GM21526 (cell line): ENCODE results near the gene CRYBG3.
A peak's percentile ranks its signal among the peaks of the same experiment; 100 is the strongest.
"Not testable (repeated sequence)": the region's sequence is repeated elsewhere in the genome, so short reads cannot be mapped to it uniquely, and the experiment has no call there.

ENCODE experiments used
- ATAC-seq: cut with Tn5 transposase; IDR thresholded peaks from one replicate; pipeline ENCODE4 v1.9.1; 2021; ENCODE audit warnings: moderate library complexity; ENCODE audit not compliant: unreplicated experiment, low FRiP score

CRYBG3 gene

DNA sequence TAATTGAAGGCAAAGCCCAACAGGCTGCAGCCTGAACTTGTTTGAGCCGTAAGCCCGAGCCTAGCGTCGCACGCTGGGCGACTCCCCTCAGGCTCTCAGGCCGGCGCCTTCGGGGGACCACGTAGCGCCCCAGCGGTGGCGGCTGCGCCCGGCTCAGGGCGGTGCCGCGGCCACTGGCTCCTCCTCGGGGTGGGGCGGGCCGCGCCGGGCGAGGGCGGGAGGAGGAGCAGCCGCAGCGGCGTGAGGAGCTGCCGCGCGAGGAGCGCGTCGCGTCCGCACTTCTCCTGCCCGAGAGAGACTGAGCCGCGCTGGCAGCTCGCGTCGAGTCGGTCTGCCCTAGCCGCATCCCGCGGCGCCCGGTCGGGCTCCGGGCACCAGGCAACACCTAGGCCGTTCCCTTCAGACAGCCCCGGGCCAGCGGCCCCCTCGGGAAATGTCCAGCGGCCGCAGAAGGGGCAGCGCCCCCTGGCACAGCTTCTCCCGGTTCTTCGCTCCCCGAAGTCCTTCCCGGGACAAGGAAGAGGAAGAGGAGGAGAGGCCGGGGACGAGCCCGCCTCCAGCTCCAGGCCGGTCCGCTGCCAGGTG, at the start of gene CRYBG3:
Gene CRYBG3, plus strand, starts transcription at position 238 of the 585 bp plus-strand sequence. Its CDS starts 196 bp downstream, at position 434.
- ATAC-seq: peak; percentile 99

DNA sequence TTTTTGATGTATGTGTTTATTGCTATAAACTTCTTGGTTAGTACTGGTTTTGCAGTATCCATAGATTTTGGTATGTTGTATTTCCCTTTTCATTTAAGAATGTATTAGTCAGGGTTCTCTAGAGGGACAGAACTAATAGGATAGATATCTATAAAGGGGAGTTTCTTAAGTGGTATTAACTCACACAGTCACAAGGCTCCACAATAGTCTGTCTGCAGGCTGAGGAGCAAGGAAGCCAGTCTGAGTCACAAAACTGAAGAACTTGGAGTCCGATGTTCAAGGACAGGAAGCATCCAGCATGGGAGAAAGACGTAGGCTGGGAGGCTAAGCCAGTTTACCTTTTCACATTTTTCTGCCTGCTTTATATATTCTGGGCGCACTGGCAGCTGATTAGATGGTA, 48.9 kb upstream of the CRYBG3 start:
- ATAC-seq: no peak

DNA sequence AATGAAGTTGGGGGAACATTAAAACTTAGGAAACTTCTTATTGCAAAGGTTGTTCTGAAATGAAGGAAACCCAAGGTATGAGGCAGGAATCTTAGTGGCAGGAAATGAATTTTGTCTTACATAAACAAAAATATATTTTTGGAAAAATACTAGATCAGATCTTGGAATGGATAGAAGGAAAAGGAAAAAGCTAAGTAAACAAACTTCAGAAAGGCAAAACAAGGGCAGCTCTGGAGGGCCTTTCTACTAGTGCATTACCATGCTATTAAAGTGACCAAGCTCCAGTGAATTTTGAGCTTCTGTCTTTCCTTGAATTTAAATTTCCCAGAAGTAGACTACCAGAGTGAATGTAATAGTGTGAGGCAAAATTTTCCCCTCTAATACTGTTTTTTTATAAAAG, 43.7 kb upstream of the CRYBG3 start:
- no peak for ATAC-seq

DNA sequence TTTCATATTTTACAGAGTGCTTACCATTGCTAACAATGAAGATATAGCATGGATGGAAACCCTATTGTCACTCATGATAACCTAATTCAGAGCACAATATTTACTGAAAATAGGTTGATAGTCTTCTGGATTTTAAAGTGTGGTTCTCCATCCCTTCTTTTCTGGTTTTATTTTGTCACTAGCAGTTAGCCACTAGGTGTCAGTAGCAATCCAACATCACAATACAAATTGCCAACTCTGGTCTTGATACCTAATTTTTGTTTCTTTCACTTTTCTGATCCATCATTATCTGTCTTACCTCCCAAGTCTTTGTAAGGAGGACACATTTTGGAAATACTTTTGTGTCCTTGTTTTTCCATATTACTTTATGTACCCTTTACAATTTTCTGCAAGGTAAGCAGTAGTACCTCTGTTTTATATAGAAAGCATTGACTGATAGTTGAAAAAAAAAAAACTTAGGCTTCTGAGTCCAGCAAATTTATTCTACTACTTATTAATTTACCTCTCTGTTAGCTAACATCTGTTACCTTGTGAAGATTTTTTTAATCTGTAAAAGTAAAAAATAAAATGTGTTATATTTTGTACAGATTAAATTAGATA, 28.3 kb upstream of the CRYBG3 start:
- peak; percentile 77 for ATAC-seq

DNA sequence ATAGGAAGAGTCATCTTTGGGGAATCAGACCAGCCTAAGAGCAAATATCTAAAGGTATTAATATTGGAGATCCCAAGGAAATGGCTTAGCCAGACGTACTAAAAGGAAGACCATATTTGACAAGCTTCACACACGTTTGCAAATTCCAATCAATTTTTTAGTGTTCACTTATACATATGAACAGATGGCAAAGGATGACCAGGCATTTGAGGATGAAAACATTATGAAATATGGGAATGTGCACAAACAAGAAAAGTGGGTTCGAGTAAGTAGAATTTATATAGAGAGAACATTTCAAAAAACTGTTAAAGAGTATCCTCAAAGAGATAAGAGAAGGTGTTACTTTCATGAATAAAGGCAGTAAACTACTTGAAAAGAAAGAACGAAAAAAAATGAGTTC, 25.9 kb upstream of the CRYBG3 start:
- no peak for ATAC-seq

DNA sequence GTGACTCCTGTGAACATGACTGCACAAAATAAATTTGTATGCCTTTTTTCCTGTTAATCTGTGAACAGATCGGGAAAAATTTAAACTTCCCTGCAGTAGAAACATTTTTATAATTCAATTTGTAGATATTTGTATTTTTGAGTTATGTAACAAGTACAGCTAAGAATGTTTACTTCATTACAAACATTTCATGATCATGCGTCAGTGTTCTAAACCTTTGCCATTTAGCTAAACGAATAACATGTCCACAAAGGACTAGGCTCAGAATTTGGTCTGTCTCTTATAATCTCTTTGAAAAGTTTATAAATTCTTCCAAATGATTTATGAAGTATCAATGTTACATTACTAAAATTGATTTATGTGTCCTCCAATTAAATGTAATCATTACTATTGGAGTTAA, 17.3 kb upstream of the CRYBG3 start:
- no peak for ATAC-seq

DNA sequence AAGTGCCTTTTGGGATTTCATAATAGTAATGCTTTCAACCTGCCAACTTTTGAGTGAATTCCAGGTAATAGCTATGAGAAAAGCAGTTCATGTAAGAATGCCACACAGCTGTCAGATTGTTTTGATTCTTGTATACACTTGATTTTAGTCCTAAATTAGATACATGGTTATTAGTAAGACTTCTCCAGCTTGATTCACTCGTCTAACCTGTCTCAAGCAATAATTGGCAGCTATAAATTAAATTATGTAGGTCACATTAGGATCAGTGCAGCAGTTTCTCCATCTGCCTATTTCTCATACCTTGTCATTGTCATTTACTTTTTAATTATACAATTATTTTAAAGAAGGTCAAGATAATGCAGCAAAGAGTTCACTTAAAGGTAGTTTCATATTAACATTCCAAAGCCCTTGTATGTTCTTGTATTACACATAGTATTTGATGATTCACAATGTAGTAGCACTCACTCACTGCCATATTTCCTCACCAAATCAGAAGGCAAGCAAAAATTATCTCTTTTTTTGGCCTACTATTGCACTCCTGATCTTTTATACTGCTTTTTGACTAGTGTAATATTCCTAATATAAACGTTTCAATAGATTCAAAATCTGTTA, 10.9 kb upstream of the CRYBG3 start:
- no peak for ATAC-seq

DNA sequence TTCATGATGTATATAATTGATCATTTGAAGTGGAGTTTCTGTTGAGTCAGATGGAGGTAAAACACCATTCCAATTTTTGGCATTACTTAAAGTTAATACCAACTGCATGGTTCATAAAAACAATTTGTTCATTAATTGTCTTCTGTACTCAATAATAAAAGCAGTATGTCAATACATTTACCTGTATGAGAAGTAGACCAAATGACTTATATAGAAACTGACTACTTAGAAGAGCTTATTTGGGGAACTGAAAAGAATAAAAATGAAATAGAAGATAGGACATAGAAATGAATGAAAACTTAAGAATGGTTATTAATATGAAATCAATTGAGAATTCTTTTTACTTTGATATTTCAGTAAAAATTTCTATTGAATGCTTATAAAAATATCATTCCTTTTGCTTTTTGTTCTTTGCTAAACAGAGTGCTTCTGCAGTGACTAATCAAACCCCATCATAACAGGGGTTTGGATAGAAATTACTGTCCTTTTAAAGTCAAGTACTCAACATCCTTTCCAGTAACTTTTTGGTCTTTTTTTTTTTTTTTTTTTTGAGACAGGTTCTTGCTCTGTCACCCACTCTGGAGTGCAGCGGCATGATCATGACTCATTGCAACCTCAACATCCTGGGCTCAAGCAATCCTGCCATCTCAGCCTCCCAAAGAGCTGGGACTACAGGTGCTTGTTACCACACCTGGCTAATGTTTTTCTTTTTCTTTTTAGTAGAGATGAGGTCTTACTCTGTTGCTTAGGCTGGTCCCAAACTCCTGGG, 6.5 kb upstream of the CRYBG3 start:
- ATAC-seq: no peak

DNA sequence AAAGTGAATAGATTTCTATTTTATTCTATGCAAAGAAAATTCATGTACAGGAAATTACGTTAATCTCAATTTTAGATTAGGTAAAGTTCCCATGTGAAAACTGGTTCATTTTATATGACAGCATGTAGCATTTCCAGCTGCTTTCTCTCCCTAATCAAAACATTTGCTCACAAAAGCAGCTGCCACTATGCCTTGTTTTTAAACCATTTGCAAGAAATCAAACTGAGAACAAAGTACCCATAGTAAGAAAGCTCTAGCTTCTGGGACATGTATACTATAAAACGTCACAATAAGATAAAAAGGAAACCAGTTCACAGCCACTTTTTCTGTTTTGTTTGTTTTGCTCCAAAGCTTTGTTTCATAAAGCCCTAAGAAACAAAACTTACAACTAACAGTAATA, 5.0 kb upstream of the CRYBG3 start:
- ATAC-seq: no peak

DNA sequence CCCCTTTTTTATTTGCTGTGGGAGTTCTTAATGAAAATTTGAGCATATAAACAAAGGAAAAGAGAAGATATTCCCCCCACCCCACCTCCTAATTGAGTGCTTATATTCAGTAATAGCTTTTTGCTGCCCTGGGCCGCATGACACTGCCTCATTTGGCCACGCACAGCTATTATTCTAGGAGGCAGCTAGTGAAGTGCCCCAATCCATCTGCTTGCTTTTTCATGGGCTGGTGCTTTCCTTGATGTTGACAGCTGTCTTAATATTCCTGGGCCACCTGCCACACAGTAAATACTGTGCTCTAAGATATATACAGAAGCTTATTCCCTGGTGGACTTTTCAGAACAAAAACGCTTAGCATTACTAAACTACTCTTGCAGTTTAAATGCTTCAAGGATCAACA, 3.8 kb upstream of the CRYBG3 start:
- ATAC-seq: no peak

DNA sequence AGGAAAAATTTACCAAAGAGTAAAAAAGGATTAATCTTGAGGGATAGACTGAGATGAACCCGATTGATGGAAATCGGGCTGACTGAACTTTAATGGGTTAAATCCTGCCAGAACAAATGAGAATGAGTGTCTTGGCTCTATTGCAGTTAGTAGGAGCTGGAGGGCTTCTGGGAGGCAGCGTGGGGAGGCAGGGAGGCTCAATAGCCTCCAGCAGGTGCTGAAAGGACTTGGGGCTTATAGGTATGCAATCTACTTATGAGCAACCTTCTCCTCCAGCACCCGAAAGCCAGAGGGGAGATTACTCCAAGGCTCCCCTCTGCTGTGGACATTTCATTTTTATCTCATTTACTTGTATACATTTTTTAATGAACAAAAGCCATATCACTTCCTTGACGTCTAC, 1.0 kb upstream of the CRYBG3 start:
- ATAC-seq: no peak

DNA sequence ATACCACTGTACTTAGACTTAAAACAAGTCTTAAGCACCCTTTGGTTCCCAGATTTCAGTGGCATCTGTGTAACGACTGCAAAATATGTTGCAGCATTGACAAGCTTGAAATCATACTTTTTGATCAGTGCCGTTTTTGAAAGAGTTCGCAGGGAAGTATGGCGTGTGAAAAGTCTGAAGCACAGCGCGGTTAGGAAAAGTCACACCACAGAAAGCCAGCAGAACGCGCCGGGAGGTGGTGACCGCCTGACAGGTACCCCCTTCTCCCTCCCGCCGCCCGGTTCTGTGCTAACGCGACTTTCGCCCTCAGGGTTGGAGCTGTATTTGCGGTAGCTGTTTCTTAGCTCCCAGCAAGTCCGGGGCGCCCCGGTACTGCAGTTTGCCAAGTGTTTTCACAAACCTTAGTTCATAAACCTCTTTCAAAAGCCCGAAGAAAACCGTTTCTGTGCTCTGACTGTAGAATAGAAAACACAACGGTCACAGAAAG, 481 bp upstream of the CRYBG3 start:
- ATAC-seq: peak; percentile 56

DNA sequence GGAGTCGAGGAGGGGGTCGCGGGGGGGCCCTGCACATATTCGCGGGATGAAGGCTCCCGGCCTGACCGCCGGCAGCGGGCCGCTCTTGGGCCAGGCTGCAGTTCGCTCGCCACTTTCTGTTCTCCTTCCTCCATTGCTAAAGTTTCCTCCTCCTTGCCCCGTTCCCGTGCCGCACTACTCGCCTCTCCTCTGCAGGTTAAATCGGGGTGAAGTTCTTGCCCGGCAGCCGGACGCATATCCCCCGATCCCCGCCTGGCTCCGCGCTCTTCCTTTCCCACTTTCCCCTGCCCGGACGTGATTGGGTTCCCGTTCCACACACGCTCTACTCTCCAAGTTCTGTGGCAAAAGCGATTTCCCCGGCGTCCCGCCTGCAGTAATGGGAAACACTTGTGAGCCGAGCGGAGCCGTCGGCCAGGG, 556 bp downstream of the CRYBG3 start:
- peak; percentile 24 for ATAC-seq

DNA sequence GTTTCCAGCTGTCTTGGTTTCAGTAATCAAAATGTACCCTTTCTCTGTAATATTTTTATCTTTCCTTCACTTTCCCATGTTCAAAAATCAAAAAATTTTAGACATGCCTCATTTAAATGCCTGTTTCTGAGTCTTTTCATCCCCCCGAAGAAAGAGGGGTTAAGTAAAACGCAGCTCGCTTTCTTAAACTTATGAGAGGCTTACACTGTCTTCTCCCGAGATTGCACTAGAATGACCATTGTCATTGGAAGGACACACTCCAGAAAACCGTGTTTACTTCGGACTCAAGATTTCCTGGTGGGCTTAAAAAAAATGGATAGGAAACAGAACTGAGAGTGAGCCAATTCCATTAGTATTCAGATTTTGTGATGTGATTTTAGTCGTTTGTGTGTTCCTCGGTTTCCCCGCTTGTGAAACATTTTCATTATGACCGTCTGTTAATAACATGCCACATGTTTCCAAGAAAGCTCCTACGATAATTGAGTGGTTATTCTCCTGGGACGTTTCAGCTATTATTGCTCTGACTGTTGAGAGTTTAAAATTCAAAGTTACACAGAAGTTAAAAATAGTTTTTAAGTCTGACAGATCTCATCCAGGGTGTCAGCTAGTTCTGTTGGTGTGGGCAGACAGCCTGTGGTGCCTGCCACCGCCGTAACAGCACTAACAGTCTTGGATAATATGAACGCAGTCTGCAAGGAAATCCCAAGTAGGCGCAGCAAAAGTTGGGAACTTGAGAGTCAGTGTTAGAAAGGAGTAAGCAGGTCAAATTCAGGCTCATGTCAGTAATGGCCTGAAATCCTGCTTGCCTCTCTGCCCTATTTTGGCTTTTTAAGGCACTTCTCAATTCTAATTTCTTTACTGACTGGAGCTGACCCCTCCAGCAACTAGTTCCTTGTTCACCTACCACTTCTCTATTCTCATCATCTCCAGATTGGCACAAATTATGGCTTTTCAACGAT, 1.5 kb downstream of the CRYBG3 start:
- no peak for ATAC-seq

DNA sequence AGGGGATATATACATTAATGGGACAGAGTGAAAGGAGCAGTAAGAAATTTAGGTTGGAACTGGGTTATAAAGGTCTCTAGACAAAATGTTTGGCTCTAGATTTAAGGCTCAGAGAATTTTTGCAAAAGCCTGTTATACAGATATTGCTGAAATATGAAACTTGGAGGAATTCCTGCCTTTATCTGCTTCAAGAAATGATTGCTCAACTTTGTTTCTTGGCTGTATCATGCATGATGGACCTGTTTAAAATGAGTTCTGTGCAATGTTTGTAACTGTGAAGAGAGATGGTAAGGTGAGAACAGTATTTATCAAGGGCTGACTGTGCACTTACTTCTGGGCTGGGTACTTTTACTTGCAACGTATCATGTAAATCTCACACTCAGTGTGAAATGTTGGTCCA, 3.3 kb downstream of the CRYBG3 start:
- no peak for ATAC-seq

DNA sequence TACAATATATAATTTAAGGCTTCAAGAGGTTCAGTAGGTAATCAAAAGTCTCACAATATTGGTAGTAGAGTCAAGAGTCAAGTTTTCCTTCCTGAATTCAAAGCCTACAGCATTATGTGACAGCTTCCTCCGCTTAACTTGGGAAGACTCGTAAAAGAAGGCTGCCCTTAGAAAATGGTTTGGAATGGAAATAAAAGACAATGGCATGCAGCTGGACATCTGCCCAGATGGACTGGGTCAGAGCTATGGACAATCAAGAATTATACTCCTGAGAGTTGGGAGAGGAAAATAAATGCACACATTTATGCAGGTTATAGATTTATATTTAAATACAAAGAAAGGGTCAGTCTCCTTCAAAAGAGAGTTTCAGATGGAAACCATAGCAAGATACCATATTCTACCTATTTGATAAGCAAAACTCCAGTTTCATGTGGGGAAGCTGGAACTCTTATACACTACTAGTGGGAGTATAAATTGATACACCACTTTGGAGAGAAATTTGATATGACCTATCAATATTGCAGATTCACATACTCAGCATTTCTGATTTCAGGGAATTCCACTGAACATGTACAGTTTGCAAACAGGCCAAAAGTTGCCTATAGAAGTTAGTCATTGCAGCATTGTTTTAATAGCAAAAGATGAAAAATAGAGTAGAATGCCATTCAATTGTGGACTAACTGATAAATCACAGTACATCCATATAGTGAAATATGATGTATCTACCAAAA, 6.1 kb downstream of the CRYBG3 start:
- no peak for ATAC-seq

DNA sequence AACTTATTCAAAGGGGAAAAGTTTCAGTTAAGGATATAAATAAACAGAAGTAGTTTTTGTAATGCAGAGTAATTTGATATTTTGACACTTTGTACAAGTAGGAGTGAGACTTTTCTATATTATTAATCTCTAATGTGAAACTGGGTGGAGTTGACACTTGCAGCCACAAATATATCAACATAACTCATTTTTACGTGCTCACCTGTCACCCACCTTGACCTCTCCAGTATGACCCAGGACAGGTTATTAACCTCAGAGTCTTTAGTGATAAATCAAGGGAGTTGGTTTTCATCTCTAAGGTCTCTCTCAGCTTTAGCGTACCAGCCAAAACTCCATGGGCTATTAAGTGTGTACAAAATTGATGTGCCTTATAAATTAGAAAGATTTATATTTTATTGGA, 7.4 kb downstream of the CRYBG3 start:
- no peak for ATAC-seq

DNA sequence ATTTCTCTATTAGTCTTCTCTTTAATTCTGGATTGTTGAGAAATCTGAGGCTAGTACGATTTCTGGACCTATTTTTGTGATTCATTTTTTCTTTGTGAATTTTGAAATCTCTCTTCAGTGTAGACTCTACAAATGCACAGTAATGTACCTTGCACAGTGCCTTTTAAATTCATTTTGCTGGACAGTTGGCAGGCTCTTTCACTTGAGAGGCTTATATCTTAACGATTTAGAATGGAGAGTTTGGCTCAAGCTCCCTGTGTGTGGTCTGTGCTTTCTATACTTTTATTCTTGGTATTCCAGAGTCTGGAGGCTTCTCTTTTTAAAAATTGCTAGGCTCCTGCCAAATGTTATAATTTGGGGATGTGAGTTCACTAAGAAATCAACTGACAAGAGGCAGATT, 8.8 kb downstream of the CRYBG3 start:
- no peak for ATAC-seq

DNA sequence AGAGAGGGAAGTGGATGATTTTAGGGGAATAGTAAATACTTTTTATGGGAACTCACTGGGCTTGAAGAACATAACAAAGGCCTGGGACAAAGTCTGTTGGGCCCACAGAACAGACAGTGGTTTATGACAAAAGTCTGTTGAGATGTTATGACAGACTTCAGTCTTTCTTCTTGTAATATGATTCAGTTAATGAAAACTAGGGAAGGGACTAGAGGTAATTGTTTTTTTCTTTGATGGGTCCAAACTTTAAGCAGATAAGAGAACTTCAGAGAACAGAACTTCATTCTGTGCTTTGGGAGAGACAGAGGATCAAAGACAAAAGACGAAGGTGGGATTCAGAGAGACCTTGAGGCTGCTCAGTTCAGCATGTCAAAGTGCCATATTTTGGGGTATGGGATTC, 9.3 kb downstream of the CRYBG3 start:
- no peak for ATAC-seq

DNA sequence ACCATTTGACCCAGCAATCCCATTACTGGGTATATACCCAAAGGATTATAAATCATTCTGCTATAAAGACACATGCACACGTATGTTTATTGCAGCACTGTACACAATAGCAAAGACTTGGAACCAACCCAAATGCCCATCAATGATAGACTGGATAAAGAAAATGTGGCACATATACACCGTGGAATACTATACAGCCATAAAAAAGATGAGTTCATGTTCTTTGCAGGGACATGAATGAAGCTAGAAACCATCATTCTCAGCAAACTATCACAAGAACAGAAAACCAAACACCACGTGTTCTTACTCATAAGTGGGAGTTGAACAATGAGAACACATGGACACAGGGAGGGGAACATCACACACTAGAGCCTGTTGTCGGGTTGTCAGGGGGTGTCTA, 11.4 kb downstream of the CRYBG3 start:
- ATAC-seq: not testable (repeated sequence)
